Neuronal stem cell (in vitro differentiated cells): Measurements from ENCODE around the gene SLC37A1.

Source experiments
- DNase-seq: peaks from one replicate; pipeline ENCODE4 v3.0.0-alpha.2; 2013; ENCODE audit warnings: low spot score
- H2AFZ ChIP-seq: one replicate; pipeline ENCODE4 v1.6.1; 2013; ENCODE audit warnings: mild to moderate bottlenecking, low read length, inconsistent platforms
- H2AK5ac ChIP-seq: 2 replicates; pipeline ENCODE4 v1.6.1; 2013; ENCODE audit warnings: low read depth, mild to moderate bottlenecking, inconsistent platforms, low read length, moderate library complexity, mixed read lengths
- H2BK120ac ChIP-seq: 2 replicates; pipeline ENCODE4 v1.6.1; 2013; ENCODE audit warnings: low read depth, mild to moderate bottlenecking, inconsistent platforms, low read length, moderate library complexity, mixed read lengths
- H2BK12ac ChIP-seq: one replicate; pipeline ENCODE4 v1.6.1; 2013; ENCODE audit warnings: low read length, inconsistent platforms
- H2BK15ac ChIP-seq: 2 replicates; pipeline ENCODE4 v1.6.1; 2013; ENCODE audit warnings: mild to moderate bottlenecking, low read length, inconsistent platforms, mixed read lengths
- H2BK5ac ChIP-seq: one replicate; pipeline ENCODE4 v1.6.1; 2013; ENCODE audit warnings: inconsistent platforms, mild to moderate bottlenecking, low read length, moderate library complexity
- H3K14ac ChIP-seq: one replicate; pipeline ENCODE4 v1.6.1; 2013; ENCODE audit warnings: low read length, inconsistent platforms
- H3K18ac ChIP-seq: 2 replicates; pipeline ENCODE4 v1.6.1; 2013; ENCODE audit warnings: low read length, inconsistent platforms
- H3K23ac ChIP-seq: 2 replicates; pipeline ENCODE4 v1.6.1; 2013; ENCODE audit warnings: low read depth, mild to moderate bottlenecking, mixed read lengths, low read length, inconsistent platforms; ENCODE audit not compliant: poor library complexity
- H3K27ac ChIP-seq: replicated peaks from 3 replicates; pipeline ENCODE4 v1.5.1; 2013; ENCODE audit warnings: low read length, inconsistent platforms
- H3K27me3 ChIP-seq, 3 experiments: 2 replicates each; pipeline ENCODE4 v1.6.1; 2013; ENCODE audit warnings: low read length in 3 of 3, mild to moderate bottlenecking in 2 of 3, inconsistent platforms in 1 of 3, low read depth in 1 of 3, mixed read lengths in 1 of 3, moderate library complexity in 1 of 3; ENCODE audit not compliant: control insufficient read depth in 3 of 3, insufficient read depth in 3 of 3
- H3K36me3 ChIP-seq, 2 donors: replicated peaks in 1 of 2; 2 replicates each; pipeline ENCODE4 v1.6.1; 2013; ENCODE audit warnings: low read length in 2 of 2; ENCODE audit not compliant: control insufficient read depth in 2 of 2, insufficient read depth in 2 of 2
- H3K4ac ChIP-seq: 2 replicates; pipeline ENCODE4 v1.6.1; 2013; ENCODE audit warnings: inconsistent platforms, mild to moderate bottlenecking, low read length, moderate library complexity
- H3K4me1 ChIP-seq, 2 donors: 1 replicate in 1 of 2; 2 replicates in 1 of 2; pipeline ENCODE4 v1.6.1; 2013; ENCODE audit warnings: low read length in 2 of 2, low read depth in 1 of 2; ENCODE audit not compliant: control insufficient read depth in 2 of 2, insufficient read depth in 1 of 2
- H3K4me2 ChIP-seq: one replicate; pipeline ENCODE4 v1.6.1; 2013; ENCODE audit warnings: mild to moderate bottlenecking, low read length, inconsistent platforms; ENCODE audit not compliant: insufficient read depth, poor library complexity, severe bottlenecking
- H3K4me3 ChIP-seq, 2 donors: 2 replicates each; pipeline ENCODE4 v1.5.1; 2013; ENCODE audit warnings: low read length in 2 of 2, mild to moderate bottlenecking in 2 of 2, inconsistent platforms in 1 of 2, moderate library complexity in 1 of 2
- H3K79me1 ChIP-seq: one replicate; pipeline ENCODE4 v1.6.1; 2013; ENCODE audit warnings: low read depth, mild to moderate bottlenecking, inconsistent platforms, low read length, moderate library complexity
- H3K9ac ChIP-seq: one replicate; pipeline ENCODE4 v1.6.1; 2013; ENCODE audit warnings: mild to moderate bottlenecking, low read depth, low read length, inconsistent platforms; ENCODE audit not compliant: poor library complexity
- H3K9me3 ChIP-seq, 2 donors: replicated peaks in 1 of 2; 2 replicates each; pipeline versions ENCODE3 to v1.6.1; 2013; ENCODE audit warnings: low read length in 2 of 2, mild to moderate bottlenecking in 2 of 2, inconsistent platforms in 1 of 2, low read depth in 1 of 2, mixed read lengths in 1 of 2, moderate library complexity in 1 of 2; ENCODE audit not compliant: control insufficient read depth in 2 of 2, insufficient read depth in 1 of 2
- H4K8ac ChIP-seq: one replicate; pipeline ENCODE4 v1.6.1; 2013; ENCODE audit warnings: low read depth, mild to moderate bottlenecking, inconsistent platforms, low read length, moderate library complexity
- H4K91ac ChIP-seq: one replicate; pipeline ENCODE4 v1.6.1; 2013; ENCODE audit warnings: low read length, low read depth, mild to moderate bottlenecking, inconsistent platforms; ENCODE audit not compliant: poor library complexity
- WGBS, 2 donors: extraction: QIAGEN DNeasy Blood & Tissue Kit; methylation state at CpG; one replicate each; pipeline ENCODE4 v1.1.7; 2013; ENCODE audit warnings: missing lambda C conversion rate in 2 of 2, mixed read lengths in 1 of 2; ENCODE audit not compliant: insufficient read length in 2 of 2, insufficient replicate concordance in 1 of 2; ENCODE audit errors: extremely low coverage in 2 of 2; 5-methylcytosine and 5-hydroxymethylcytosine counted together

Gene SLC37A1

DNA sequence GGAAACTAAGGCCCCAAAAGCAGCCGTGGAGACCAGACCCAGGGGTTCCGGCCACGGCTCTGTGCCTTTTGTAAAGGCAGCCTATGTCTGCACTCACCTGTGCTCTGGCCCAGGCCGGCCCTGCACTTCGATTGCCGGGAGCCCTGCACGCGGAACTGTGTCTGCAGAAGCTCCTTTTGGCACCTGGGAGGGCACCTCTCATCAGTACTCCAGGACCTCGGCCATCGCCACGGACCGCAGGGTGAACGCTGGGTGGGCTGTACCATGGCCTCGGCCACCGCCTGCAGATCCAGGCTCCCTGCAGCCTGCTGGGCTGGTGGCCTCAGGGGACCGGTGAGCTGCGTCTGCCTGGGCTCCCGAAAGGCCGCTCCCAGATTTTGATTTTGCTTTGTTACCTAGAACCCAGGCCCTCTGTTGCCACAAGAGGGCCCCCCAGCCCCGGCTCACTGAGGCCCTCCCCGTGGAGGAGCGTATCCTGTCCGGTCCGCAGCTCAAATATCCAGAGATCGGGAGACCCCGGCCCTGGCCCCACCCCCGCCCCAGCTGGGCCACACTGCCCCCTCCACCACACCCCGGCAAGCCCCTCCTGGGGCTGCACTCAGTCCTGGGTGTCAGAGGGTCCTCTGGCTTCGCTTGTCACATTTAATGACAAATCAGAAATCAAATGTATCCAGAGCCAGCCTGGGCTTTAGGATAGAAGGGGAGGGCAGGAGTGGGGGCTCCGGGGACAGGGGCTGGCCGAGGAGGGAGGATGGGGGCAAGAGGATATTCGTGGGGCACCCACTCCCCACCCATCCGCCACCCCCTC, 79.6 kb downstream of the SLC37A1 start:
- Histone ChIP-seq H3K27ac (no peak overlapping the region), H3K79me1 (peaks cover 2% of the 10 kb centered on the region), H2BK120ac (peak overlapping the region; percentile 48), H3K9ac (no peak overlapping the region), H3K23ac (peak overlapping the region; percentile 87), H3K4me3 (no peak overlapping the region), H3K36me3 (no peaks in the 10 kb centered on the region), H3K27me3 (peaks cover 0 to 3% (median 0%) of the 10 kb centered on the region in 3 experiments), H3K9me3 (peaks cover 0 to 10% of the 10 kb centered on the region in 2 donors), H2BK12ac (no peak overlapping the region), H2AK5ac (peak overlapping the region; percentile 90), H3K4ac (no peak overlapping the region), H3K18ac (peak overlapping the region; percentile 91), H3K4me2 (peak overlapping the region; percentile 21), H2BK15ac (peak overlapping the region; percentile 99), H3K4me1 (peaks cover 0 to 4% of the 10 kb centered on the region in 2 donors), H2BK5ac (peak overlapping the region; percentile 35), H2AFZ (peak overlapping the region; percentile 82), H3K14ac (no peak overlapping the region), H4K91ac (no peak overlapping the region), H4K8ac (no peak overlapping the region)
- no CpG with 5 or more reads among the region's 33 CpGs for WGBS, 2 donors
- peak; percentile 59 for DNase-seq

GRCh38 chr21:42594616-42595282, 81.1 kb downstream of the SLC37A1 start:
- Histone ChIP-seq H3K79me1 (peaks cover 2% of the 10 kb centered on the region), H3K27me3 (peaks cover 0 to 3% (median 0%) of the 10 kb centered on the region in 3 experiments), H3K4ac (no peak overlapping the region), H2BK5ac (no peak overlapping the region), H2AK5ac (no peak overlapping the region), H3K18ac (no peak overlapping the region), H3K23ac (no peak overlapping the region), H3K36me3 (no peaks in the 10 kb centered on the region), H2BK120ac (no peak overlapping the region), H3K4me2 (no peak overlapping the region), H4K91ac (no peak overlapping the region), H2BK15ac (peak overlapping the region; percentile 5), H3K9me3 (peaks cover 0 to 10% of the 10 kb centered on the region in 2 donors), H4K8ac (no peak overlapping the region), H2BK12ac (no peak overlapping the region), H3K14ac (no peak overlapping the region), H2AFZ (no peak overlapping the region), H3K9ac (no peak overlapping the region), H3K4me3 (no peak overlapping the region), H3K4me1 (peaks cover 0 to 4% of the 10 kb centered on the region in 2 donors), H3K27ac (no peak overlapping the region)
- DNase-seq: no peak
- no CpG with 5 or more reads among the region's 17 CpGs for WGBS, 2 donors

DNA sequence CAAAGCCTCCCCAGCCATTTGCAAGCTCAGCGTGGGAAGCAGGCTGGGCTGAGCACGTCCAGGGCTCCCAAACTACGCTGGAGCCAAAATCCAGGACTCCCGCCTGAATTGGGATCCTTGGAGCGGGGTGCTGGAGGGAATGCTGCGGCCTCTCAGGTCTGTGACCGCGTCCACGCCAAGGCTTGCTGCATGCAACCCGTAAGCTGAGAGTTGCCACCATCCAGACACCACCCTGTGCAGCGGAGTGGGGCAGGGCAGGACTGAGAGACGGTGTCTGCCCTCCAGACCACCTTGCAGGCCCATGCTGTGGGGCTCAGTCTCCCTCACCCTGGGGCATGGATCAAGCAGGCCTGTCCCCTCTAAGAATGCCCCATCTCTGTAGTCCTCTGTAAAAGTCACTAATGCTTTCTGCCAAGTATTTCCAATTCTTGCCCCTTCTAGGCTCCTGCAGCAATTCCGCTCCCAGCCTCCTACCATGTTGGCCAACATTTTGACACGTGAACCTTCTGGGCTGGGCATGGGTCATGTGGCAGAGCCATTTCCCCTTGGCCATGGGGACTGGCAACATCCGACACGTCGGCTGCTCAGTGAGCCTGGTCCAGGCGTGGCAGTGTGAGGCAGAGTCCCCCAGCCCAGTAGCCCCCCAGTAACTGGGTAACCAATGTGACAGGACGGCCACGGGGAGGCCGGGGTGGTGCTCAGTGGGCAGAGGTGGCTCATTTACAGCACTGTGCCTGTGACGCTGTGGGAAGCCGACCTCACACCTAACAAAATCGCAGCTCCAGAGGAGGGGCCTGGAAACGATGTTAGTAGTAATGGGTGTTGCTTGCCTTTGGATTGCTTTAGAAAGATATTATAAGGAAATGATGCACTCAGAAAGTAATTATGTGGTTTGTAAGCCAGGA, 81.9 kb downstream of the SLC37A1 start:
- Histone ChIP-seq H2BK5ac (no peak overlapping the region), H3K27ac (no peak overlapping the region), H3K27me3 (peaks cover 0 to 4% (median 0%) of the 10 kb centered on the region in 3 experiments), H3K9me3 (peaks cover 0 to 10% of the 10 kb centered on the region in 2 donors), H3K79me1 (peaks cover under 1% of the 10 kb centered on the region), H3K18ac (no peak overlapping the region), H2BK12ac (no peak overlapping the region), H3K4me1 (peaks cover 0 to 4% of the 10 kb centered on the region in 2 donors), H3K4ac (no peak overlapping the region), H3K9ac (peak overlapping the region; percentile 27), H3K14ac (no peak overlapping the region), H3K4me2 (no peak overlapping the region), H3K4me3 (no peak overlapping the region), H4K8ac (no peak overlapping the region), H2AFZ (no peak overlapping the region), H4K91ac (no peak overlapping the region), H2AK5ac (peak overlapping the region; percentile 42), H2BK120ac (no peak overlapping the region), H3K23ac (peak overlapping the region; percentile 46), H2BK15ac (no peak overlapping the region), H3K36me3 (no peaks in the 10 kb centered on the region)
- WGBS, 2 donors: no CpG with 5 or more reads among the region's 25 CpGs
- DNase-seq: no peak
